A549 treated with CORT108297 at 1 μM for 4 hours (cell line): Measurements from ENCODE around the gene ANKRD9. TPM values are rescaled to one million over a fixed set of nuclear protein-coding genes. Genes with fewer than 3 reads are reported as not detected.

Experiments used
- total RNA-seq: library from RNA; stranded (reverse); fragments of 200-300 nt; extraction: Qiagen RNA extraction; gene quantifications from 5 replicates; pipeline ENCODE4 v1.2.3, GENCODE V29; 2022

Gene ANKRD9
- total RNA-seq: 4.4 to 13.9 TPM (median 11.5 TPM) in 5 replicates

GRCh38 chr14:102509746-102510615, at the start of gene ANKRD9:
Gene ANKRD9, minus strand, starts transcription at chr14:102509776. Its CDS starts 1,887 bp downstream, at chr14:102507889.

Other genes starting within 250 kb of the ANKRD9 start
- gene MOK, start 204.6 kb downstream of the ANKRD9 start, total RNA-seq: 23.3 to 26.3 TPM (median 25.2 TPM) in 5 replicates
- gene ZNF839, start 190.0 kb downstream of the ANKRD9 start, total RNA-seq: 5.9 to 6.8 TPM (median 6.3 TPM) in 5 replicates
- gene CINP, start 146.9 kb downstream of the ANKRD9 start, total RNA-seq: 55.5 to 69.6 TPM (median 56.2 TPM) in 5 replicates
- gene TECPR2, start 146.8 kb downstream of the ANKRD9 start, total RNA-seq: 5.3 to 9.9 TPM (median 7.0 TPM) in 5 replicates
- 20.6 to 27.8 TPM (median 25.4 TPM) in 5 replicates for gene RCOR1, start 82.9 kb upstream of the ANKRD9 start, total RNA-seq